ENCODE measurements around the gene KRT24.

Gene KRT24

DNA sequence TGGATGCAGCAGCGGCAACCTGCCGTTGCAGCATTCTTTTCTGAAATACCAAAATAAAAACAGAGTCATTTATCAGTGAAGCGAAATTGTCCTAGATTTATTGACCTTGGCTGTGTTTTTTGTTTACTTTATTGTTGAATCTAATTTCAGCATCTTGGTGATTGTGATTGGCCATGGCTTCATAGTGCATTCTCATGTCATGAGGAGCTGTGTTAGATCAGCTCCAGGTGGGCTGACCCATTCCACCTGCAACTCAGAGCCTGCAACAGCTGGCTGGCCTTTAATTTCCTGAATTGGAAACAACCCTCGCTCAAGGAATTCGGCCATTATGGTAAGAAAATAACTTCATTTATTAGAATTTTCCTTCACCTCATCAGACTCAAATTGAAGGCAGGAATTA lies 16.4 kb downstream of the KRT24 start:
- DNase-seq: no peak

DNA sequence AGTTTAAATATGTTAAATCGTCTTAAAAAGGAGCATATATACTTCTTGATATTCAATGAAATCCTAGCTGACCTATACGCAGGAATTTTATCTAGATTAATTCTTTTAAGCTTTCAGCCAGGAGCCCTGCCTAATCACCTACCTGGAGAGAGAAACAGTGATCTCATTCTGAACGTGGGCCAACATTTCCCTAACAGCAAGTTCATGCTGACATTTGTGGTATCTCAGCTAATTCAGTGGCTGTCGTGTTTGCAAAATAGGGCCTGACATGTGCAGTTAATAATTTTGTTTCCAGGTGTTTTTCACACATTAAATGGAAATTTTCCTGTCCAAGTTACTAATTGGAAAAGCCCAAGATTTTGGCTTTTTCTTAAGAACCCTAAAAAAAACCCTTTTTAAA lies 17.4 kb downstream of the KRT24 start:
- no peak for DNase-seq

DNA sequence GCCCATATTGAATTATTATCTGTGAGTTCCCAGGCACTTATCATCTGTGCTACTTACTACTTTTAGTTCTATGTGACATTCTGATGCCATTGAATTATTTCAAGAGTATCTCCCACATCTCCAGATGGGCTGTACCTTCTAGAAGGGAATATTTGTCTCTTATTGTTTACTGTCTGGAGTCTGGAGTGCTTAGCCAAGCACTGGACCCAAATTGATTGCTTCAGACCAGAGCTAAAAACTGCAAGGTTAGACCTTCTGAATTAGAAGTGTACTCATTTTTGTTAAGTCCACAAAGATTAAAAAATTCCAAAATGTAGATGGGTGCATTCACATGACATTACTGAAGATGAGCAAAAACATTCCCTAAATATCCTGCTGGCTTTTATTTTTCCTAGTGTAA lies 22.6 kb downstream of the KRT24 start:
- DNase-seq: no peak

DNA sequence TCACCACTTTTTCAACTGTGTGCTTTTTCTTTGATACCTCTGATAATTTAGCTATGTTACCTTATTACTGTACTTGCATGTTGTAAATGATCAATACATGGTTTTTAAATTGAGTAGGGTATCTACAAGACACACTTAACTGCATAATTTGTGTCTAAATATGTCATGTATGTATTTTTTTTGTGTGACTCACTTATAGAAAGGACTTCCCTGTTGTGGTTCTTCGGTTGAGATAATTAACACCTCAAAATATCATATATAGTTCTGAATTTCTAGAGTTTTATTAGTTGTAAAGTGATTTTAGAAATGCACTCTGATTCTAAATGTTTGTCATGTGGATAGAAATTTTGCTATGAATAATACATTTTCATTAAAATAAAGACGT lies 24.0 kb downstream of the KRT24 start:
- DNase-seq: no peak

DNA sequence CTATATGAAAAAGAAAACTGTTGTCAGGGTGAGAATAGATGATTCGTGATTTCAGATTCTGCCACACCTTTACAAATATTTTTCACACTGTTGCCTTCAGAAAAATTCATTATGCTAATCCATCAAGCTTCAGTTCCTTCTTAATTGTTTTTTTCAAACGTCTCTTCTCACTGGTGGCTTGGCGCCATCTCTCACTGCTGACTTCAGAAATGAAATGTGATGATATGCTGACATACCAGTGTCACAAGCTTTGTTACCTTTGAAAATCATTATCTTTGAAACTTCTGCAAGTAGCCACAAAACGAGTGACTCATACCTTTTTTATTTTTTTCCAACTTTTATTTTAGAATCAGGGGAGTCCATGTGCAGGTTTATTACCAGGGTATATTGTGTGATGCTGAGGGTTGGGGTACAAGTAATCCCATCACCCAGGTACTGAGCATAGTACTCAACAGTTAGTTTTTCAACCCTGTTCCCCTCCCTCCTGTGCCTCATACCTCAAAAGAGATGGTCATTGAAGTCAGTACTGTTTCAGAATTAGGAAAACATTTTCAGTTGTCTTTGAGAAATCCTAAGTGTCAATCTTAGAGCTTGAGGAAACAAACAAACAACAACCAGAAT lies 24.5 kb downstream of the KRT24 start:
- DNase-seq: no peak

DNA sequence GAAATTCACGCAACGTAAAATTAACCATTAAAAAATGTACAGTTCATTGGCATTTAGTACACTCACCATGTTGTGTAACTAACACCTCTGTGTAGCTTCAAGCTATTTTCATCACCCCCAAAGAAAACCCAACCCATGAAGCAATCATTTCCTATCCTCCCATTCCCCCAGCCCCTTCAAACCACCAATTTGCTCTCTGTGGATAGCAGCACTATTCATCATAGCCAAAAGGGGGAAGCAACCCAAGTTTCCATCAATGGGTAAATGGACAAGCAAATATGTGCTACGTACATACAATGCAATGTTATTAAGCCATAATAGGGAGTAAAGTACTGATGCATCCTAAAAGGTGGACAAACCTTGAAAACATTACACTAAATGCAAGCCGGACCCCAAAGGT lies 27.6 kb downstream of the KRT24 start:
- DNase-seq: no peak

DNA sequence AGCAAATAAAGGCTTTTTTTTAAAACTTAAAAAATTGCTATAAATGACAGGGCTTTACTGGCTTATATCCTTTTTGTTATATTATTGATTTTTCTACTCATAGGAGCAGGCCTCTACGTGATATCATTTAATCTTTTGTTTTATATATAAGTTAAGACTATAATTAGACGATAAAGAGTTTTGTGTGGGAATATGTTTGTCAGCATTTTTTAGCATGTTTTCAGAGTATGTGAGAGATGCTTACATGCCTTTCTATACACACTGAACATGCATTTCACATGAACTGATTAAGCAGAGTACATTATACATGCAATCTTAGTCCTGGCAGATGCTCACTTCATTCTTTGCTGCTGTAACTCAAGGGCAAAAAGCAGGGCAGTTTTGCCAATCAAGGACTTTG lies 30.9 kb downstream of the KRT24 start:
- DNase-seq: no peak

DNA sequence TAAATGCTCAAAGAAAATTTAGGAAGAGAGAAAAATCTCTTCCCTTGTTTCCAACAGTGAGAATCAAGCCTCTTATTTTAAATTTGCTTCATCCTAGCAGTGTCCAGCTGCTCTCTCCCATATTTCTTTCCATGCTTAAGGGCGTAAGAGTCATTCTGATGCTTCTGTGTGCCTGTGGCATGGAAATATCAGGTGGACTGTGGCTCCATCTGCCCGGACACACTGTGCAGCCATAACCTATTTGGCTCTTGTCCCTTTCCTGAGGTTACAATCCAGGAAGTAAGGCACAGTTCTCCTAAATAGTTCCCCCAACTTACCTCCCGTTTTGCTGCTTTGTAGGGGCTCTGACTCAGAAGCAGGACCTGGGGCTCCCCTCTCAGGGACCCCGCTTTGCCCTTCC lies 32.3 kb downstream of the KRT24 start:
- DNase-seq: no peak

DNA sequence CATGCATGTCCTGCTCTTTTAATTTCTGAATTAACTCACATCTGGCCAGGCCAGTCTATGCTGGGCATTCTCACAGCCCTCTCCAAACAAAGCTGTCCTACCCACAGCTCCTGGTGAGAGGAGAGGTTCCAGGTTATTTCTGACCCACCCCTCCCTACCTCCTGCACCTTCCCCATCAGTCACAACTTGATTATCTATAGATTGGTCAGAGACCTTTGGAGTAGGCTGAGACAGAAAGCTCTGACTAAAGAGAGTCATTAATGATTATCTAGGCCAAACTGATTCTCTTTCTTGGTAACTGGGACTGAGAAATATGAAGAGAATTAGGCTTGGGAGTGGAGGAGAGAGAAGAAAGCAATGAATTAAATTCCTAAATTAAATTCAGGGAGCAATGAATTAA lies 37.2 kb downstream of the KRT24 start:
- DNase-seq: no peak

DNA sequence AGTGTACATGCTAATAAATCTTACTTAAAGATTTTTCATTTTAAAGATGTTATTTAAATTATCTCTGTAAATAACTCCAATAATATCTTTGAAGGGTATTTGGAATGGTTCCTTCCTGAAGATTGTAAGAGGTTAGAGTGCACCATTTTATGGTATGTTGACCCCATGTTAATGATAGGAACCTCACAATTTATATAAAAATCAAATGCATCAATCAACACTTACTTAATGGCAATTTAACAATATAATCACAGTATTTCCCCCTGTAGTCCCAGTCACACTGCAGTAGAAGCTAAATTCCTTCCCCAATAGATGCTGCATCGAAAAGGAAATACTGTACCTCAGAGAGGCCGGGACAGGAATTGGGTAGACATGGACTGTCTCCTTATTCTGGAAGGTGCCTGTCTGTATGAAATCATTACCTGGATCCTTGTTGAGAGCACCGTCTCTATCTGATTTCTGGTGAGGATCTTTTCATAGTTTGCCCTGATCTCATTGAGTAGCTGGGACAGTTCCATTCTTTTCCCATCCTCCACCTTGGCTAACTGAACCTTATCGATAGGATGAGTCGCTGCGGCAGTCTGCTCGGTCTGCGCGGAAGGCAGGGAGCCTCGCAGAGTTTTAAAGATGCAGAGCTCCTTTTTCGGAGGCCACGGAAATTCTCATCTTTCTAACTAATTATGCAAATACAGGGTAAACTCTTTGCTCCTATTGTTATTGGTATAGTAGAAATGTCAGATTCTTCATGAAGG lies 38.8 kb downstream of the KRT24 start, which contains the start of gene KRT222:
Gene KRT222, minus strand, starts transcription at position 596 of the 752 bp plus-strand sequence. Its CDS starts 78 bp downstream, at position 518.
- no peak for DNase-seq

DNA sequence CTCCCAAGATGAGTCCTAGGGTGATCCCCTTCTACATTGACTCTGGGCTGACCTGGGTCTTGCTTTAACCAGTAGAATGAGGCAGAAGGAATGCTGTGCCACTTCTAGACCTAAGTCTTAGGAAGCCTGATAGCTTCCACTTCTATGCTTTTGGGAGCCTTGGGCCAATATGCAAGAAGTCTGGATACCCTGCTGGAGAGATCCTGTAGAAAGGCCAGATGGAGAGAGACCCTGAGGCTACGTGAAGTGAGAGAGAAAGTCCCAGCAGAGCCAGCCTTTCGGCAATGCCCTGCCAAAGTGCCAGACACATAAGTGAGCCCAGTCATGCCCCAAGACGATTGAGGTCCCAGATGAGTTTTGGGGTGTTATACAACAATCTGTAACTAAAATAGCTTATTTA lies 40.3 kb downstream of the KRT24 start:
- DNase-seq: no peak

DNA sequence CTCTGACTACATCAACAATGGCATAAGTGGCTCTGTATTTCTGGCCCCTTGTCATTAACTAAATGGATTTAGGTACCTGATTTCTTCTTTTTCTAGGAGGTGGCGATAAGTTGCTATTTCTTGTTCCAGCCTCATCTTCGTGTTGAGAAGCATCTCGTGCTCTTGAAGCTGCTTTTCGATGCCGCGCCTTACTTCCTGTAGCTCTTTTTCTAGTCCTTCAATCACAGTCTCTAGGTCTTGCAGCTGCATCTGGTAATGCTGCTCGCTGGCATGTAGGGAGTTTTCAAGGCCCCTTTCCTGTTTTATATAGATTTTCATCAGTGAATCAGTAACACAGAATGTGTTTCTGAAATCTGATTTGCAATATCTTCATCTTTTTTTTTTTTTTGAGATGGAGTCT lies 43.6 kb downstream of the KRT24 start:
- DNase-seq: no peak

DNA sequence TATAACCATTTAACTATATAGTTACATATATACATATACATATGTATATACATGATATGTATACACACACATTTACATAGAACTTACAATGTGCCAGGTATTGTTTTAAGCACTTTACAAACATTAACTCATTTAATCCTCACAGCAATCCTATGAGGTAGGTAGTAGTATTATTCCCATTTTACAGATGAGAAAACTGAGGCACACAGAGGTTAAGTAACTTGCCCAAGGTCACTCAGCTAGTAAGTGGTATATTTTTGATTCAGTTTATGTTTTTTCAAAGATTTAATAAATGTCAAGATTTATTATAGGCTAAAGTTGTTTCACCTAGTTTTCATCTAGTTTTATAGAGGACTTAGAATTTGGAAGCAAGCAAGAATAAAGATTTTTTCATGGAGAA lies 45.2 kb downstream of the KRT24 start:
- no peak for DNase-seq

DNA sequence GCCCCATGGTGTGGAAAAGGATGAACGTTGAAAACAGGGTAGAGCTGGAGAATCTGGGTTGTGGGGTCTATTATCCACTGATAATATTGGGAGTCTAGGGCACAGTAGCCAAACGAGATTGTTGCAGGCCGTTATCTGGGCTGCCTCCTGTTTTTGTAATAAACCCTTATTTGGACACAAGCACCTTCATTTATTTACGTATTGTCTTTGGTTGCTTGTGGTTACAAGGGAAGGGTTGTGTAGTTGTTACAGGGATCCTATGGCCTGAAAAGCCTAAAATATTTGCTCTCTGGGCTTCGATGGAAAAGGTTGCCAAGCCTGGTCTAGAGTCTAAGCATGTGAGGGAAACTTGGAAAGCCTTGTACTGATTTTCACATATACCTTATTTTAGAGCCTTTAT lies 51.6 kb downstream of the KRT24 start:
- DNase-seq: no peak

DNA sequence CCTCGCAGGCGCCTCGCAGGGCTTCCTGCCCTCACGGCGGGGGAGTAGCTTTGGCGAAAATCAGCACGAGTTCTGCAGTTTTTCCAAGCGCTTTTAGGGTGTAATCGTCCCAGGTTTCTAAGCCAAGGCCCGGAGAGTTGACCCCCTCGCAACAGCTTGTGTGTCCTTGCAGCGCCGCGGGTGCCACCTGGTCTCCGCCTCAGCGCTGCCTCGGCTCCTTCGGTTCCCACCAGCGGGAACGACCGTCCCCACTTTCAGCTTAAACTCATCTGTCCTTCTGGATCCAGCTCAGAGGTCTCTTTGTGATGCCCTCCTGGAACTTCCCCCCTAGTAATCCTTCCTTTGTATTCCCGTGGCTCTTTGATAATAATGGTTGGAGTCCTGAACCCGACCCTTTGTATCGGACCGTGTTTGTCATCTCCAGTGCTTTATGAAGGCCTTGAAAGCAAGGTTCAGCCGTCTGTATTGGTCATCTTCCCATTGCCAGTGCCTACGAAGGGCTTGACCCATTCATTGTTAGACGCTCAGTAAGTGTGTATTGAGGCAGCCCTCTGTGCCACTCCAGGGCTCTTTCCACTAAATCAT lies 55.1 kb downstream of the KRT24 start:
- DNase-seq: no peak
